BLaER1 treated with 17β-estradiol and CSF1 and Interleukin-3, amounts not matched to agents 10 nM and 100 nM (cell line): ENCODE results near the gene FOXP1.

Source experiments
- H3K27ac ChIP-seq, 11 experiments: shearing (Covaris generic); formaldehyde crosslinking; 2 replicates each; pipeline ENCODE4 v1.8.1; 2022
- H3K27me3 ChIP-seq, 11 experiments: shearing (Covaris generic); formaldehyde crosslinking; 2 replicates each; pipeline ENCODE4 v1.8.1; 2022
- H3K36me3 ChIP-seq, 11 experiments: shearing (Covaris generic); formaldehyde crosslinking; 2 replicates each; pipeline ENCODE4 v1.8.1; 2022
- H3K4me1 ChIP-seq, 10 experiments: shearing (Covaris generic); formaldehyde crosslinking; 2 replicates each; pipeline ENCODE4 v1.8.1; 2022
- H3K4me2 ChIP-seq, 11 experiments: shearing (Covaris generic); formaldehyde crosslinking; 2 replicates each; pipeline ENCODE4 v1.8.1; 2022
- H3K4me3 ChIP-seq, 10 experiments: shearing (Covaris generic); formaldehyde crosslinking; 2 replicates each; pipeline ENCODE4 v1.8.1; 2022
- H3K9ac ChIP-seq, 11 experiments: shearing (Covaris generic); formaldehyde crosslinking; 2 replicates each; pipeline ENCODE4 v1.8.1; 2022
- H3K9me3 ChIP-seq, 11 experiments: shearing (Covaris generic); formaldehyde crosslinking; replicated peaks in 1 of 11; 2 replicates each; pipeline ENCODE4 v1.8.1; 2022
- H4K20me1 ChIP-seq, 11 experiments: shearing (Covaris generic); formaldehyde crosslinking; 2 replicates each; pipeline ENCODE4 v1.8.1; 2022
- Cebpa-rat ChIP-seq, 11 experiments: shearing (Covaris generic); IDR thresholded peaks; 2 replicates each; pipeline ENCODE4 v1.8.1; 2022

Gene FOXP1

GRCh38 chr3:71061037-71061436 is 522.5 kb downstream of the FOXP1 start:
- Histone ChIP-seq H4K20me1 (peaks cover 50 to 100% (median 90%) of the 10 kb centered on the region in 11 experiments; a peak in 20 of 22 replicates), H3K36me3 (no peaks in the 10 kb centered on the region), H3K27ac (no peak overlapping the region), H3K4me3 (no peak overlapping the region), H3K9me3 (no peaks in the 10 kb centered on the region), H3K9ac (no peak overlapping the region), H3K4me1 (peaks cover 18 to 39% (median 31%) of the 10 kb centered on the region in 10 experiments), H3K4me2 (no peak overlapping the region), H3K27me3 (peaks cover 72 to 95% (median 82%) of the 10 kb centered on the region in 11 experiments)
- TF ChIP-seq Cebpa-rat (IDR thresholded peaks at IDR 0.05): no peak

- H3K36me3 ChIP-seq: no peaks in the 10 kb centered on the region
- H4K20me1 ChIP-seq: peaks cover 45 to 100% (median 85%) of the 10 kb centered on the region in 11 experiments; a peak in 20 of 22 replicates
- H3K4me3 ChIP-seq: no peak overlapping the region
- H3K4me2 ChIP-seq: no peak overlapping the region
- H3K27me3 ChIP-seq: peaks cover 67 to 90% (median 77%) of the 10 kb centered on the region in 11 experiments
- H3K4me1 ChIP-seq: peaks cover 13 to 34% (median 26%) of the 10 kb centered on the region in 10 experiments
- TF ChIP-seq Cebpa-rat (IDR thresholded peaks at IDR 0.05): no peak
- no peak overlapping the region for H3K27ac ChIP-seq
- H3K9me3 ChIP-seq: no peaks in the 10 kb centered on the region
- no peak overlapping the region for H3K9ac ChIP-seq
Measured at GRCh38 chr3:71060536-71060935, 523.0 kb downstream of the FOXP1 start.

- Histone ChIP-seq H3K27me3 (peaks cover 39 to 60% (median 47%) of the 10 kb centered on the region in 11 experiments), H3K4me1 (peaks cover 8 to 22% (median 16%) of the 10 kb centered on the region in 10 experiments), H3K4me2 (no peak overlapping the region), H3K9me3 (no peaks in the 10 kb centered on the region), H3K4me3 (no peak overlapping the region), H3K36me3 (peaks cover 0 to 7% (median 0%) of the 10 kb centered on the region in 11 experiments; a peak in 2 of 22 replicates), H3K9ac (no peak overlapping the region), H4K20me1 (peaks cover 36 to 99% (median 68%) of the 10 kb centered on the region in 11 experiments; a peak in 21 of 22 replicates), H3K27ac (no peak overlapping the region)
- TF ChIP-seq Cebpa-rat (IDR thresholded peaks at IDR 0.05): no peak
Measured at GRCh38 chr3:71057526-71057894, 526.0 kb downstream of the FOXP1 start.

- peaks cover 31 to 99% (median 56%) of the 10 kb centered on the region in 11 experiments; a peak in 21 of 22 replicates for H4K20me1 ChIP-seq
- H3K4me2 ChIP-seq: no peak overlapping the region
Measured at GRCh38 chr3:71056327-71056726, 527.2 kb downstream of the FOXP1 start.

GRCh38 chr3:71055257-71056001 is 528.1 kb downstream of the FOXP1 start:
- no peak overlapping the region for H3K9ac ChIP-seq
- H3K4me2 ChIP-seq: no peak overlapping the region
- H3K9me3 ChIP-seq: no peaks in the 10 kb centered on the region
- peaks cover 0 to 19% (median 0%) of the 10 kb centered on the region in 11 experiments; a peak in 6 of 22 replicates for H3K36me3 ChIP-seq
- H3K4me3 ChIP-seq: no peak overlapping the region
- H4K20me1 ChIP-seq: peaks cover 27 to 99% (median 47%) of the 10 kb centered on the region in 11 experiments; a peak in 20 of 22 replicates
- H3K27me3 ChIP-seq: peaks cover 18 to 39% (median 26%) of the 10 kb centered on the region in 11 experiments
- no peak; a peak in 1 of 22 replicates for TF ChIP-seq Cebpa-rat (IDR thresholded peaks at IDR 0.05)
- H3K4me1 ChIP-seq: peaks cover 21 to 38% (median 34%) of the 10 kb centered on the region in 10 experiments
- no peak overlapping the region for H3K27ac ChIP-seq

More at GRCh38 chr3:71056327-71056726, 527.2 kb downstream of the FOXP1 start:
- no peak overlapping the region for H3K27ac ChIP-seq
- peaks cover 12 to 29% (median 25%) of the 10 kb centered on the region in 10 experiments for H3K4me1 ChIP-seq
- H3K9me3 ChIP-seq: no peaks in the 10 kb centered on the region
- TF ChIP-seq Cebpa-rat (IDR thresholded peaks at IDR 0.05): no peak
- no peak overlapping the region for H3K4me3 ChIP-seq
- H3K27me3 ChIP-seq: peaks cover 27 to 48% (median 35%) of the 10 kb centered on the region in 11 experiments
- no peak overlapping the region for H3K9ac ChIP-seq
- peaks cover 0 to 17% (median 0%) of the 10 kb centered on the region in 11 experiments; a peak in 6 of 22 replicates for H3K36me3 ChIP-seq

- no peak for TF ChIP-seq Cebpa-rat (IDR thresholded peaks at IDR 0.05)
- Histone ChIP-seq H3K9ac (no peak overlapping the region), H3K4me2 (no peak overlapping the region; a peak in 1 of 22 replicates), H4K20me1 (peaks cover 16 to 96% (median 36%) of the 10 kb centered on the region in 11 experiments; a peak in 20 of 22 replicates), H3K4me1 (peaks cover 32 to 49% (median 45%) of the 10 kb centered on the region in 10 experiments), H3K27me3 (peaks cover 7 to 28% (median 15%) of the 10 kb centered on the region in 11 experiments; a peak in 19 of 22 replicates), H3K36me3 (peaks cover 0 to 19% (median 0%) of the 10 kb centered on the region in 11 experiments; a peak in 7 of 22 replicates), H3K9me3 (no peaks in the 10 kb centered on the region), H3K27ac (no peak overlapping the region), H3K4me3 (no peak overlapping the region)
Measured at GRCh38 chr3:71054312-71054711, 529.2 kb downstream of the FOXP1 start.

GRCh38 chr3:71053495-71053894 is 530.0 kb downstream of the FOXP1 start:
- H4K20me1 ChIP-seq: peaks cover 11 to 89% (median 30%) of the 10 kb centered on the region in 11 experiments; a peak in 18 of 22 replicates
- H3K4me2 ChIP-seq: peak overlapping the region in 8 of 11 experiments; percentile 59 to 84 (median 78); a peak in 16 of 22 replicates
- H3K9ac ChIP-seq: no peak overlapping the region
- peaks cover 40 to 57% (median 53%) of the 10 kb centered on the region in 10 experiments for H3K4me1 ChIP-seq
- H3K4me3 ChIP-seq: no peak overlapping the region
- no peak overlapping the region for H3K27ac ChIP-seq
- peaks cover 3 to 20% (median 8%) of the 10 kb centered on the region in 11 experiments; a peak in 14 of 22 replicates for H3K27me3 ChIP-seq
- no peaks in the 10 kb centered on the region for H3K9me3 ChIP-seq
- TF ChIP-seq Cebpa-rat (IDR thresholded peaks at IDR 0.05): no peak
- peaks cover 0 to 19% (median 0%) of the 10 kb centered on the region in 11 experiments; a peak in 8 of 22 replicates for H3K36me3 ChIP-seq

- Histone ChIP-seq H3K4me2 (peak overlapping the region in 10 of 11 experiments; percentile 13 to 84 (median 76); a peak in 20 of 22 replicates), H3K36me3 (peaks cover 0 to 19% (median 0%) of the 10 kb centered on the region in 11 experiments; a peak in 8 of 22 replicates), H3K27me3 (peaks cover 1 to 12% (median 4%) of the 10 kb centered on the region in 11 experiments; a peak in 9 of 22 replicates), H3K27ac (no peak overlapping the region; a peak in 1 of 22 replicates), H4K20me1 (peaks cover 11 to 82% (median 23%) of the 10 kb centered on the region in 11 experiments; a peak in 18 of 22 replicates), H3K9me3 (no peaks in the 10 kb centered on the region), H3K9ac (no peak overlapping the region), H3K4me3 (no peak overlapping the region), H3K4me1 (peaks cover 43 to 58% (median 53%) of the 10 kb centered on the region in 10 experiments)
- TF ChIP-seq Cebpa-rat (IDR thresholded peaks at IDR 0.05): no peak
Measured at GRCh38 chr3:71052716-71053115, 530.8 kb downstream of the FOXP1 start.
